SJSA1 (cell line): ENCODE results near the gene HNRNPH3. TPM values are rescaled to one million over a fixed set of nuclear protein-coding genes. Genes with fewer than 3 reads are reported as not detected.
A peak's percentile ranks its signal among the peaks of the same experiment; 100 is the strongest.
"Not testable (repeated sequence)": the region's sequence is repeated elsewhere in the genome, so short reads cannot be mapped to it uniquely, and the experiment has no call there.

Experiments used
- DNase-seq, 2 experiments: peaks; one replicate each; pipeline ENCODE4 v3.0.0-alpha.2; 2015 to 2020; ENCODE audit warnings: low spot score in 2 of 2, low read depth in 1 of 2
- H3K27ac ChIP-seq: fragments of 250-450 bp; sonication (Bioruptor Pico); 2 replicates; pipeline ENCODE4 v1.5.1; 2020; ENCODE audit warnings: mild to moderate bottlenecking, moderate library complexity
- H3K27me3 ChIP-seq: fragments of 250-450 bp; sonication (Bioruptor Pico); replicated peaks from 2 replicates; pipeline ENCODE4 v1.5.1; 2020; ENCODE audit warnings: mild to moderate bottlenecking, moderate library complexity
- H3K36me3 ChIP-seq: fragments of 250-450 bp; sonication (Bioruptor Pico); 2 replicates; pipeline ENCODE4 v1.5.1; 2020; ENCODE audit warnings: mild to moderate bottlenecking
- H3K4me1 ChIP-seq: fragments of 250-450 bp; sonication (Bioruptor Pico); replicated peaks from 2 replicates; pipeline ENCODE4 v1.6.1; 2021; ENCODE audit warnings: mild to moderate bottlenecking
- H3K4me3 ChIP-seq: fragments of 250-450 bp; sonication (Bioruptor Pico); 2 replicates; pipeline ENCODE4 v1.5.1; 2020; ENCODE audit warnings: mild to moderate bottlenecking
- H3K9me3 ChIP-seq: fragments of 250-450 bp; sonication (Bioruptor Pico); replicated peaks from 2 replicates; pipeline ENCODE4 v1.5.1; 2020; ENCODE audit warnings: mild to moderate bottlenecking
- total RNA-seq: library from RNA; depleted of rRNA; stranded (reverse); fragments of >200 nt; shearing (Covaris generic); gene quantifications from 2 replicates; pipeline ENCODE4 v1.2.3, GENCODE V29; 2014

Gene HNRNPH3
- total RNA-seq, 1 experiment from 2014 or later: 33.5 TPM

DNA sequence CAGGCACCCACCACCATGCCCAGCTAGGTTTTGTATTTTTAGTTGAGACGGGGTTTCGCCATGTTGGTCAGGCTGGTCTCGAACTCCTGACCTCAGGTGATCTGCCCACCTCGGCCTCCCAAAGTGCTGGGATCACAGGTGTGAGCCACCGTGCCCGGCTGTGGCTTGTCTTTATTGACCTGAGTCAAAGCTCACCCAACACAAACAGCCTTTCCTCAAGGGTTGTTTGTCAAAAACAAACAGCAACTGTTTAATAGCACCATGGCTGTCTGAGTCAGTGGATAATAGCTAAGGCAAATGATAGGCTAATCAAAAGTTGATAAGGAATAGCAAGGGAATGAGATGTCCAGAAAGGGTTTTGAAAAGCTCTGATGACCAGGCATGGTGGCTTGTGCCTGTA, 16.9 kb upstream of the HNRNPH3 start:
- H3K4me1 ChIP-seq, H3K9me3 ChIP-seq, DNase-seq, H3K4me3 ChIP-seq, H3K27ac ChIP-seq, H3K27me3 ChIP-seq, H3K36me3 ChIP-seq: not testable (repeated sequence)

DNA sequence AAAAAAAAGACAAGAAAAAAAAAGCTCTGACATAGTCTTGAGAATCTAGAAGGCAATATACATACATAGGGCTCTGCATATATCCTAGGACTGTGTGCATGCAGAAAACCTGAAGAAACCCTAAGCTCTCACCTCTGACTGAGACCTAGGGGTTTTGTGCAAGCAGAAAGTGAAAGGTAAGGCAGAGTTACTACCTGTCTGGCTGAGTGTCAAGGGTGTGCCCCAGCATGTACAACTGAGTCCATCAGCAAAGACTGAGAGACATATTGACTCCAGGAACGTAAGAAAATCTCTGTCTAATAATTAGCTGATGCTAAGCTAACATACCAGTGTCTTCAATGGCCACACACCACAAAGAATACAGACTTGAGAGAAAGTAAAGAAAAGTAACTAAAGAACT, 16.3 kb upstream of the HNRNPH3 start:
- Histone ChIP-seq H3K4me3 (no peak overlapping the region), H3K27me3 (no peaks in the 10 kb centered on the region), H3K4me1 (no peaks in the 10 kb centered on the region), H3K9me3 (0 out of 2 replicates have a peak, but pooled peaks cover 9% of the 10 kb centered on the region), H3K36me3 (no peaks in the 10 kb centered on the region), H3K27ac (no peak overlapping the region)
- no peak for DNase-seq

DNA sequence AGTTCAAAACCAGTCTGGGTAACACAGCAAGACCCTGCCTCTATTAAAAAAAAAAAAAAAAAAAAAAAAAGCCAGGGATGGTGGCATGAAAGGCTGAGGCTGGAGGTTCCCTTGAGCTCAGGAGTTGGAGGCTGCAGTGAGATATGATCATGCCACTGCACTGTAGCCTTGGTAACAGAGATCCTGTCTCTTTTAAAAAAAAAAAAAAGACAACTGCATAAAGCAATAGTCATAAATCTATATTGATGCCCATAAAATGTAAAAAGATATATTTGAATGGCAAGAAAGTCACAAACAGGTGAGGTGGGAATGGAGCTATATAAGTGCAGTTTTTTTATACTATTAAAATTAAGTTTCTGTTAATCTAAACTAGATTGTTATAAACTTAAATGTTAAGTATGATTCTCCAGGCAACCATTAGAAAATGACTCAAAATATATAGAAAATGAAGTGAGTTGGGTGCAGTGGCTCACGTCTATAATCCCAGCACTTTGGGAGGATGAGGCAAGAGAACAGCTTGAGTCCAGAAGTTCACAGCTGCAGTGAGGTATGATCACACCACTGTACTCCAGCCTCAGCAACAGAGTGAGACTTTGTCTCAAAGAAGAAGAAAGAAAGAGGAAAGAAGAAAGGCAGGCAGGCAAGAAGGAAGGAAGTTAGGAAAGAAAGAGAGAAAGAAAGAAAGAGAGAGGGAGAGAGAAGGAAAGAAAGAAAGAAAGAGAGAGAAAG, 13.4 kb upstream of the HNRNPH3 start:
- Histone ChIP-seq H3K36me3 (no peaks in the 10 kb centered on the region), H3K4me1 (no peaks in the 10 kb centered on the region), H3K9me3 (0 out of 2 replicates have a peak, but pooled peaks cover 9% of the 10 kb centered on the region), H3K4me3 (no peak overlapping the region), H3K27ac (no peak overlapping the region), H3K27me3 (no peaks in the 10 kb centered on the region)
- no peak for DNase-seq

DNA sequence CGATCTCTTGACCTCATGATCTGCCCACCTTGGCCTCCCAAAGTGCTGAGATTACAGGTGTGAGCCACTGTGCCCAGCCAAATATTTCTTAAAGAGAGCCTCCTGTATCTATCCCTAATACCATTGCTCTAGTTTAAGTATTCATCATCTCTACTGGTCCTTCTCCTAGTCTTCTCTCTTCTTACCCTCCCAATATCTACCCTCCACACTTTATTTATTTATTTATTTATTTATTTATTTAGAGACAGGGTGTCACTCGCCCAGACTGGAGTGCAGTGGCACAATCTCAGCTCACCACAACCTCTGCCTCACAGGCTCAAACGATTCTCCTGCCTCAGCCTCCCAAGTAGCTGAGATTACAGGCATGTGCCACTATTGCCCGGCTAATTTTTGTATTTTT, 7.5 kb upstream of the HNRNPH3 start:
- H3K4me3 ChIP-seq, H3K36me3 ChIP-seq, DNase-seq, H3K27me3 ChIP-seq, H3K9me3 ChIP-seq, H3K27ac ChIP-seq: not testable (repeated sequence)
- H3K4me1 ChIP-seq: peaks cover 16% of the 10 kb centered on the region

DNA sequence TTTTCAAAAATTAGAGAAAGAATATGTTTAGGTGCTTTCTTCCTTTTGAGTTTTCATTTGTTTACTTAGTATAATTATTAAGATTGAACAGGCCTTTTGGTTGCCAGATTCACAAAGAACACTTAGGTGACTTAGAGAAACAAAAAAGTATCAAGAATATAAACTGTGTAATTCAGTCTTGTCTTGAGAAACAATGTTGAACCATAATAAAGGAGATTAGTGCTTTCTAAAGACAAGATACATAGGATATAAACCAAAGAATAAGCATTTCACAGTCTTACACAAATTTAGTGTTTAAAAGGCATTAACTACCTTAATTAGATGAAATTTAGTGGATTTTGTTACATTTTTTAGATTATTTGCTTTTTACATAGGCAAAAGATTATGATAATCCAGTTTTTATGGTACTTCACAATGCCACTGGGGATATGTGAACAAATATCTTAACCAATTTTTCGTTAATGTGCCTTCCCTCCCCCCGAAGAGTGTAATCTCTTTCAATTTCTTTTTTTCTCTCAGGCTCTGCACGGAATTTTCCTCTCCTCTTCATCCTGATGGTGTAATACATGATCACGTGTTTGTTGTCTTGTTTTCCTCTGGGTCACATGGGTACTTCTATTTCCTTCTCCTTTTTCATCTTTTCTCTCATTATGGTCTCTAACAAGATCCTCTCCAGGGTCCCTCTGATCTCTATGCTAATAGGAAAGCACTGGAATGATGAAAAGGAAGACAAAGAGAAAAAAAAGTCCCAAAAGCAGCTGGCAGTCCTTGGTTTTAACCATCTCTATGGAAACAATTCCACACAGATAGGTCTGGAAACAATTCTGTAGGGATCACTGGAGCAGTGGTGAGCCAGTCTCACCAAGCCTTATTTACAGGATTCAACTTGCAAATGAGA, 3.7 kb upstream of the HNRNPH3 start:
- Histone ChIP-seq H3K9me3 (no peaks in the 10 kb centered on the region; the same call in 1 of the 2 replicates), H3K4me1 (peaks cover 37% of the 10 kb centered on the region), H3K36me3 (peaks cover 10% of the 10 kb centered on the region), H3K27me3 (no peaks in the 10 kb centered on the region), H3K4me3 (no peak overlapping the region), H3K27ac (peak overlapping the region; percentile 70)
- peak in 1 of 2 experiments; percentile 67 for DNase-seq

DNA sequence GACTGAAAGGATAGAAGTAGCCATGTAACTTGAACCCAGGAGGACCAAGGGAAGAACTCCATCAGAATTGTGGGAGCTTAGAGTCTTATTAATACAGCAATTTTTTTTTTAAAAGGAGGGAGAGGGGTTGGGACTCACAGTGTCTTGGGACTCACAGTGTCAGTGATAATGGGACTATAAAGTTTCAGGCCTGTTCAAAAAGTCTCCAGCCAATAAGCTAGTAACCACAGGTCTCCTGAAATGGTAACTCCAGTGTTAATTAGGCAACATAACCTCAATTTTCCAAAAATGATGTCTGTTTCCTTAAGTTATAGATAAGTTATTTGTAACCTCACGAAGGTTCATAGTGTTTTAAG, 2.4 kb upstream of the HNRNPH3 start:
- H3K27ac ChIP-seq: peak overlapping the region; percentile 70
- H3K27me3 ChIP-seq: no peaks in the 10 kb centered on the region
- H3K4me3 ChIP-seq: no peak overlapping the region
- peaks cover 23% of the 10 kb centered on the region for H3K36me3 ChIP-seq
- no peaks in the 10 kb centered on the region; the same call in 1 of the 2 replicates for H3K9me3 ChIP-seq
- H3K4me1 ChIP-seq: peaks cover 37% of the 10 kb centered on the region
- DNase-seq: no peak

DNA sequence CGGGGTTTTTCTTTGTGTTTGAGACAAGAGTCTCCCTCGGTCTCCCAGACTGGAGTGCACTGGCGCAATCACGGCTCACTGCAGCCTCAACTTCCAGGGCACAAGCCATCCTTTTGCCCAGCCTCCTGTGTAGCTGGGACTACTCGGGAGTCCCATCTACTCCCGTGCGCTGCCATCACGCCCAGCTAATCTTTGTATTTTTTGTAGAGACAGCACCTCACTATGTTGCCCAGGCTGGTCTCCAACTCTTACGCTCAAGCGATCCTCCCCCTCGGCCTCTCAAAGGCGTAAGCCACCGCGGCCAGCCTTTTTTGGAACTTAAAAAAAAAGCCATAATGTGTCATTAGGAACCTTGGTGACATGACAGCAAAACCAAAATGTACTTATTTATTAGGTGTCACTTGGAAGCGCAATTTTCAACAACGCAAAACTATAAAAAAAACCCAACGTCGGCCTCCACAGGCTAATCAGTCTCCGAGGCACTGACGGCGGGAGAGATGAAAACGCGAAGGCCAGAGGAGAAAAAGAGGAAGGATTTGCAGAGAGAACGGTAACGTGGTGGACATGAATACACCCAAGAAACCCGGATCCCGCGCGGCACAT, 911 bp upstream of the HNRNPH3 start:
- no peak for DNase-seq
- peak overlapping the region; percentile 91 for H3K4me3 ChIP-seq
- peaks cover 35% of the 10 kb centered on the region for H3K36me3 ChIP-seq
- no peaks in the 10 kb centered on the region for H3K27me3 ChIP-seq
- peak overlapping the region; percentile 98 for H3K27ac ChIP-seq
- H3K9me3 ChIP-seq: no peaks in the 10 kb centered on the region; the same call in 1 of the 2 replicates
- H3K4me1 ChIP-seq: peaks cover 43% of the 10 kb centered on the region

DNA sequence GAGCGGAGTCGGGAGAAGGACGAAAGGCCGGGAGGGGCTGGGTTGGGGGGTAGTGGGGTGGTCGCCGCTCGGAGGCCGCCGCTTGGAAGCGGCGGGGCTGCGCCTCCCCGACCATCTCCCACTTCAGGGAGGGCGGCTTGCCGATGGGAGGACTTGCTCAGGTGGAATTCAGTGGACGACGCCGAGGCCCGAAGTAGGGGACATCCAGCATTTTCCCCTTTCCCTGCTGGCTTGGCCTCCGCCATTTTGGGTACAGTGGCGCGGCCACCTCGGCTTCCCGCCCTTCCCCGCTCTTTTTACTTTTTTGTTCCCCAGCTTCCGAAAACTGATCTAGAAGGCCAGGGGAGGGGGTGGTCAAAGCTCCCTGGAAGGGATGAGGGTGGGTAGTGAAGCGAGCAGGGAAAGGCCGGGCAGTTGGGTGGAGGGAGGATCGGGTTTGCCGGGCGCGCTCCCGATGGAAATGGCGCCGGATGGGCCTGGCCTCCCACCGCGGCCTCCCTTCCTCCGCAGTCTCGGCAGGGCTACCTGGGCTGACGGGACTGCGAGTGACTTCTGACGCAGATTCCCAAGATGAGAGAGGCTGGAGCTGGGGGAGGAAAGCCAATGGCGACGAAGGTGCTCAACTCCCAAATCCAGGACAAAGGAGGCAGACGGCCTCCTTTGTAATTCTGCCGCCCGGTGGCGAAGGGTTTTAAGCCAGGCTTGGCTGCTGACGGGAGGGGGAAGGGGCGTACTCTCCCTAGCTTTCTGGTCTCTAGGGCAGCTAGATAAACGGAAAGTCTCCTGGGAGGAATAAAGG, 594 bp downstream of the HNRNPH3 start, which contains the start of gene PBLD:
Gene PBLD, minus strand, starts transcription at position 670 of the 799 bp plus-strand sequence. CDS start 26,084 bp downstream, outside the sequence.
- peak within 1 kb of the TSS; percentile 91 for H3K4me3 ChIP-seq
- H3K4me1 ChIP-seq: peaks cover 43% of the 10 kb centered on the region
- H3K27ac ChIP-seq: peak within 1 kb of the TSS; percentile 98
- peak; percentile 83 to 91 for DNase-seq
- H3K27me3 ChIP-seq: no peaks in the 10 kb centered on the region
- H3K36me3 ChIP-seq: peaks cover 50% of the 10 kb centered on the region
- H3K9me3 ChIP-seq: no peaks in the 10 kb centered on the region; the same call in 1 of the 2 replicates

DNA sequence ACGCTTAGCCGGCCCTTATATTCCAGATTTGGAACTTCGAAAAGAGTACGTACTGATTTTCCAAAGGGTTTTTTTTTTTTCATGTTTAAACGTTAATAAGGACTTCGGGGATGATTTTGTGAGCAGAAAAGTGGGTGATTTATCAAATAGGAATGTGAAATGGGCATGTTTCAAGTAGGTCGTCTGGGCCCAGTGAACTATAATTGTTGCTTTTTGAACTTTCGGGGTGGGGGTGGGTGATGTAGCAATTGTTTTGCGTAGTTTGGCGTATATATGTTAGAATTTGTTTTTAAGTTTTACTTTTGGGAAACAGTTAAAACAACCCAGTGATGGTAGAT, 1.2 kb downstream of the HNRNPH3 start:
- Histone ChIP-seq H3K27me3 (no peaks in the 10 kb centered on the region), H3K9me3 (no peaks in the 10 kb centered on the region; the same call in 1 of the 2 replicates), H3K4me3 (peak overlapping the region; percentile 91), H3K27ac (peak overlapping the region; percentile 98), H3K36me3 (peaks cover 55% of the 10 kb centered on the region), H3K4me1 (peaks cover 41% of the 10 kb centered on the region)
- DNase-seq: no peak

DNA sequence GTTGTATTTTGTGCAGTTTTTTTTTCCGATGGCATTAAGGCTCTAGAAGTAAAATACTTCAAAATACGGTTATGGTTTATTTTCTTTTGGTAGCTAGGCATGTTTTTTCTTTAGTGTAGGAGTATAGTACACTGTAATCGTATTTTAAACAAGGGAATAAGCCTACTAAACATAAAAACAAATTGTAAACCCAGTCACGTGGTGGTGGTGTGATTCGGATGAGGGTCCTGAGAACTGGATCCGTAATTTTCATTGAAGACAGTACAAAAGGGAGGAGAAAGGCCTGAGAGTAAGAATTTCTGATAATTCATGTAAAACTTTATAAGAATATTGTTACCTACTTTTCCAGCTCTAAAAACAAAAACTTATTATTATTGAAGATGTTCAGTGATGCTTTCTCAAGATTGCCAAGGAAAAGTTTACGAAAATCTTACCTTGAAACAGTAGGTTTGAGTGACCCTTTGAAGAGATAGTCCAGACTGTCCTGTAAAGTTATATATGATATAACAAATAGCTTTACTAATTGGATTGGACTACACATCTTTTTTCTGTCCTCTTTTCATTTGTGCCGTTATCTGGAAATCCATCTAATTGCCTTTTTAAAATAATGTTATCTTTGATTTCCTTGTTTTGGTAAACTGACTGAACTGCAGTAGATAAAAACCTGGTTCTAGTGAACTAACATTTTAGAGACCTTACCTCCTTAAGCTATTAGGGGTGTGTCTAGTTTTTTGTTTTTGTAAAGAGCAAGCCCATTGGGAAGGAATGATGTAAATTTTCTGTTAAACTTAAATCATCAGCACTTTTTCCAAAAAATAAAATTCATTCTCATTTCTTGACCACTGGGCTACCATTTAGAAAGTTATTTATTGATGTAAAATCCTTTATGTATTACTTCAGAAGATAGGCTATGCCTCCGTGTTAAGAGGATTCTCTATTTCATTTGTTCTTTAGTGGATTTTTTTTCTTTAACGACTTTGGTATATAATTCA, 1.9 kb downstream of the HNRNPH3 start:
- Histone ChIP-seq H3K4me1 (peaks cover 34% of the 10 kb centered on the region), H3K27ac (peak overlapping the region; percentile 98), H3K36me3 (peaks cover 62% of the 10 kb centered on the region), H3K4me3 (peak overlapping the region; percentile 91), H3K27me3 (no peaks in the 10 kb centered on the region), H3K9me3 (no peaks in the 10 kb centered on the region; the same call in 1 of the 2 replicates)
- DNase-seq: no peak

DNA sequence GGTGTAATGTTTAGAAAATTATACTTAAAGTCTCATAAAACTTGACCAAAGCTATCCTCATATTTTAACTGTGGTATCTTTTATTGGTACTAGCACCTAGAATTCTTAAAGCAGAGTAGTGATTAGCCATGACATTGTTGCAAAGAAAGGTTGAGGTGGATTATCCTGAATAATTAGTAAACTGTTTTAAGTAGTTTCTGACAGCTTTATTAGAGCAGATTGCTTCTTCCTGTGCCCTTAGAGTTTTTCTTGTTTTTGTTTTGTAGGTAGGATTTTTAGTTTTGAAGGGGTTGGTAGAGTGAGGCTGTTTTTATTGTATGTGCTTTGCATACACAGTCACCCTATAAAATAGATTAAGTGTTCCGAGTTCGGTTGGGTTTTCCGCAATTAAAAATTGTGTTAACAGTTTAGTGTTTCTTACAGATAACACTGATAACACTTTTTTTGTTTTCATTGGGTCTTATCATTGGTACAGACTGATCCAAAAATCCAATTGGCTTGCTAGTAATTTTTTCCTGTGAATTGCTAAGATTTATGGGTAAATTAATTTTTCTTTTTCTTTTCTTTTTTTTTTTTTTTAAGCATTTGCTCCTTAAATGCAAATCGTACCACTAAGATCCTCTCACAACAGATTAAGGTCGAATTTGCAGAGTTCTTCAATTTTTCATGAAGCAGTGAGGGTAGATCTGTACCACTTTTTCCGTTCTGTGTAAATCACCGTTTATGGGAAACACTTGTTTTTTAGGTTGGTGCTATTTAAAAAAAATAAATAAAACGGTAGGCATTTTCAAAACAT, 3.0 kb downstream of the HNRNPH3 start:
- DNase-seq: no peak
- H3K4me1 ChIP-seq: peaks cover 23% of the 10 kb centered on the region
- peaks cover 74% of the 10 kb centered on the region for H3K36me3 ChIP-seq
- H3K27ac ChIP-seq: no peak overlapping the region
- H3K4me3 ChIP-seq: peak overlapping the region; percentile 91
- H3K27me3 ChIP-seq: no peaks in the 10 kb centered on the region
- H3K9me3 ChIP-seq: no peaks in the 10 kb centered on the region; the same call in 1 of the 2 replicates
